Activated T-helper 9 cell treated with anti-CD3 and anti-CD28 coated beads, Interleukin-2, amount 50 U/mL, for 16 hours (primary cell): ENCODE results near the gene LTF.

Experiments
- DNase-seq: peaks from one replicate; pipeline ENCODE4 v3.0.0-alpha.2; 2020; ENCODE audit warnings: low read depth

Gene LTF

DNA sequence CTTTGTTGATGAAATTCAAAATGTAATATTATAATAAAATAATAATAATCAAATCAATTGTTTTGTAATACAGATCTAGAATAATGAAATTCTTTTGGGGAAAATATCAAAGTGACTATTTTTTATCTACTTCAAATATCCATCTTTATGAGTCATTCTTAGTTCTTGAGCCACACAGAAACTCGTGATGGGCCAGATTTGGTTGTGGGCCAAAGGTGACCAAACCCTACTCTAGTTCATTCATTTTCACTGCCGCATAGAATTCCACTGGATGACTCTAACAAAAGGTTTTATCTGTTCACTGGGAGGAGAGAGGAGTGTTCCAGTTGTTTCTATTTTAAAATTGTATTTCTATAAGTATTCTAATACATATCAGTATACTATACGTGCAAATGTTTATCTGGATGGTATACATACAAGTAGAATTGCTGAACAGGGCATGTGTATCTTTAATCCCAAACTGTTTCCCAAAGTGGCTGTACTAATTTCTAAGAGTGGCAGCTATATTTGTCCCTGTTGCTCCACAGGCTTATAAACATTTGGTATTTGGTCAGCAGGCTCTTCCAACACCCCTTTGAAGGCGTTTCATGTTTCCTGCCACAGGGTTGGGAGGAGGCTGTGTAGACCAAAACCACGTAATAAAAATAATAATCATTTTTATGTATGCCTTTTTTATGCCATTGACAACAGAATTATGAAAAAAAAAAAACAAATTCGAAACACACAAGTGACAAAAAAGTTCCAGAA, 25.8 kb upstream of the LTF start:
- DNase-seq: no peak

DNA sequence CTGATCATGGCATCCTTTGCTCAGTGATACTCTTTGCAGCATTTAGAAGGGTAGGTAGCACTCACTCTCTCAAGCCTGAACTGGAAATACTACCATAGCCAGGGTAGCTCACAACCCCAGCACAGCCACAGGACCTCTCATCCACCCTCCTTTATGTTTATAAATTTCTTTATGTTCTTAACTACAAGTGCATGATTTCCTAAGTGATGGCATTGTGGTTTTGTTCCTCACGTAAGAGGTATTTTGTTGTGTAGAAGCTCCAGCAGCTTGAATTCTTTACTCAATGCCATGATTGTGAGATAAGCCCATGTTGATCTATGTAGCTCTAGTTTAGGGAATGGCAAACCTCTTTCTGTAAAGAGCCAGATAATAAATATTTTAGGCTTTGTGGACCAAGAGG, 25.2 kb upstream of the LTF start:
- no peak for DNase-seq

DNA sequence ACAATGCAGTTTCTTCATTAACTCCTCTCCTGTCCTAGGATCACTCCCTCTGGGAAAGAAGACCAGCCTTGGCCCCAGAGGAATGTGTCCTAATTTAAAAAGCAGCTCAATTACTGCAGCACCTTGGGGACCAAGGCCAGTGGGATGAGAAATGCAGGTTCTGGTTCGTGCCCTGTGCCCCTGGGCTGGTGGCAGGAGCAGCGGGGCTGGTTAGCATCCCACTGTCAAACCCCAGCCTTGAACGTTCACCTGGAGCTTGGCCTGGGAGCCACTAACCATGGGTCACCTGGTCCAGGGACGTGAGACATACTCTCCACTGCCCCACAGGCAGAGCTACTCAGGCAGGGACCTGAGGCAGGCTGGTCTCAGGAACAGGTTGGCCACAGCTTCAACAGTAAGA, 24.7 kb upstream of the LTF start:
- no peak for DNase-seq

DNA sequence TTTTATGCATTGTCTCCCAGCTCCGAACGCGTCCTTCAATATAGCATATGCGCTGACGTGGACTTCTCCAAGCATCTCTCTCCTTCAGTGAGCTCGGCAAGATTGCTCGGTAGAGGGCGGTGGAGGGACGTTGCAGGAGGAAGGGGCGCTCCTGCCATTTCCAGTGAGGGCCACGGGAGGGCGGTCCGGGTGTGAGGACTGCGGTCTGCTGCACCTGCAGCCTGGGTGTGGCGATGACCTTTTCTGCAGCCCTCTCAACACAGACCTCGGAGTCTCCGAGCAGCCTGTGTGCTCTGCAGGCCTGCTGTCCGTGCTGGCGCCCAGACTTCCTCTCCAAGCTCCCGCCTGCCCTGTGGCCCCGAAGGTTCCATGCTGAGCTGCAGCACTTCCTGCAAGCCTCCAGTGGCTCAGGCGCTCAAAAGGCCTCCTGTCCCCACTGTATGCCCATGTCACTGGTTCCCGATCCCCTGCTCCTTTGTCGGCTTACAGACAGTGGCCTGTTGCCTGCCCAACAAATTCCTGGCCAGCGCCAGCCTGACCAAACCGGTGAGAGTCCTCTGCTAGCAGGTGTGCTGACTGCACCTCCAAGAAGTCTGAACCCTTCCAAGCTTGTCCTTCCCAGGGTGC, 24.1 kb upstream of the LTF start:
- peak; percentile 84 for DNase-seq

DNA sequence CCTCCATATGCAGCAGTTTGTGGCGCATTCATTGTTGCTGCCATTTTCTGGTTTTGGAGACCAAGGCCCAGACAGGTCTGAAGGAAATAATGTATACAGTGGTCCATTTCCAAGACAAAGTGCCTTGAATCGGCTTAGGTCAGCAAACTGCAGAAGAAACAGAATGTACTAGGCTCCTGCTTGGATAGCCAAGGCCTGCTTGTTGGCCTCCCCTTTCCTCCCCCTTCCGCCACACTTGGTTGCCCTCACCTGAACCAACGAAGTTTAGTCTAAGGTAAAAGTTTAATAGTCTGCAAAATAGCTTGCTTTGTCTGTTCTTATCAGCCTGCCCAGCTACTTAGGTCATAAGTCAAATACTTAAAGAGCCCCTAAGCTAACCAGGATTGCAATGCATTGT, 21.1 kb upstream of the LTF start:
- DNase-seq: no peak

DNA sequence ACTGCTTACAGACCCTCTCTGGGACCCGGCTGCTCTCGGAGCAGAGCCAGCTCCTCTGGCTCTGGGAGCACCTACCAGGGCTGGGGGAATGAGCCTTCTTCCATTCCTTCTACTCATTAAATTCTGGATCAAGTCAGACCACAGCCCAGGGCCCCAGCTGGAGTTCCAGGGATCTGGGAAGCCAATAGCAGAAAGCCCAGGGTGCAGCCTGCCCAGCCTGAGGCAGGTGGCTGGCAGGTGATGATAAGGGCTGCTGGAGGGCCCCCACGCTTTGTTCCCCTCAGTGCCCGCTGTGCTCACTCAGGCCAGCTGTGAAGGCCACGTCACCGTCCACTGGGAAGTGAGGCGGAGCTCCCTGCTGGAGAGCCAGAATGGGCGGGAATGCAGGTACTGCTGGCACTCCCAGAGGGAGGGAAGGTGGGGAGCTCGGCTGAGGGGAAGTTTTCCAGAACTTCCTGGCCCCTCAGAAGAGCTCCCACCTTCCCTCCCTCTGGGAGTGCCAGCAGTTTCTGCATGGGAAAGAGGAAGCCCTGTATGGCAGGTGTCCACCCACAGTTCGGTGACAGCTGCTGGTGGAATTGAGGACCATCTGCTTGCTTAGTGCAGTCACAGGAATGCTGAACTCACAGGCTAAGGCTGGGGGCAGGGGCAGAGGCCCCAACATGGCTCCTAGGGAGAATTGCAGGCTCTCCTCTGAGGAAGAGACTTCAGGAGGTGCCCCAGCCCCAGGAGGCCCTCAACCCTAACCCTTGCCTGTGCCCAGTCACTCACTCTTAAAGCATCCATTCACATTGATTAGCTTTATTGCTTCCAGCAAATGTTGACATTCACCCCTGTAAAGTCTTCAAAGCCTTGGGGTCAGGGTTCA, 20.4 kb upstream of the LTF start:
- no peak for DNase-seq

DNA sequence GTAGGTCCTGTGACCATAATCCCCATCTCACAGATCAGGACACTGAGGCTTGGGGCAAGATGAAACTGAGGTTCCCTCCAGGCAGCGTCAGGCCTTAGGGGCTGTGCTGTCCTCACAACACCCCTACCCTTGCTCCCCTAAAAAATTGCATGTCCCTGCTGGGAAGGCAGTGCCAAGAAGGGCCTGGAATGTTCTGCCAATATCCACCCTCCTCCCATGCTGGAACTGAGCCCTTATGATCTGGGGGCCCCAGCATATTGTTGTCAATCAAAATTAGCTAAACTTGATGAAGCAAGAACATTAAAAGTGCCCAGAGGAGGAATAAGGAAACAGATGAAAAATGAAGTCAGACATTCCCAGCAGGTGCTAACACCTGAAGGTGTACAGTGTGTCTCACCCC, 19.7 kb upstream of the LTF start:
- no peak for DNase-seq

DNA sequence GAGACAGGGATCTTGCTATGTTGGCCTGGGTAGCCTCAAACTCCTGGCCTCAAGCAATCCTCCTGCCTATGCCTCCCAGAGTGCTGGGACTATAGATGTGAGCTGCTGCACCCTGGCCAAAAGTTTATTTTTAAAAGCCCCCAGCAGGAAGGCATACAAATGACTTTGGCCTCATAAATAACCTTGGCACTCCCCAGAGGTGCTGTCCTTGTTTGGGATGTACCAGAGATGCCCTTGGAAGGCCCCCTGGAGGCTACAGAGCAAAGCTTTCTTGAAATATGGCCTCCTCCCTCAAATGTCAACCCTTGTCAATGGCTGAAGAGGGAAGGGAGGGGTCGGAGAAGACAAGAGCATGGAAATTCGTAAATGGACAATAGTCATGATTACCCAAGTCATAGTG, 19.1 kb upstream of the LTF start:
- DNase-seq: no peak

DNA sequence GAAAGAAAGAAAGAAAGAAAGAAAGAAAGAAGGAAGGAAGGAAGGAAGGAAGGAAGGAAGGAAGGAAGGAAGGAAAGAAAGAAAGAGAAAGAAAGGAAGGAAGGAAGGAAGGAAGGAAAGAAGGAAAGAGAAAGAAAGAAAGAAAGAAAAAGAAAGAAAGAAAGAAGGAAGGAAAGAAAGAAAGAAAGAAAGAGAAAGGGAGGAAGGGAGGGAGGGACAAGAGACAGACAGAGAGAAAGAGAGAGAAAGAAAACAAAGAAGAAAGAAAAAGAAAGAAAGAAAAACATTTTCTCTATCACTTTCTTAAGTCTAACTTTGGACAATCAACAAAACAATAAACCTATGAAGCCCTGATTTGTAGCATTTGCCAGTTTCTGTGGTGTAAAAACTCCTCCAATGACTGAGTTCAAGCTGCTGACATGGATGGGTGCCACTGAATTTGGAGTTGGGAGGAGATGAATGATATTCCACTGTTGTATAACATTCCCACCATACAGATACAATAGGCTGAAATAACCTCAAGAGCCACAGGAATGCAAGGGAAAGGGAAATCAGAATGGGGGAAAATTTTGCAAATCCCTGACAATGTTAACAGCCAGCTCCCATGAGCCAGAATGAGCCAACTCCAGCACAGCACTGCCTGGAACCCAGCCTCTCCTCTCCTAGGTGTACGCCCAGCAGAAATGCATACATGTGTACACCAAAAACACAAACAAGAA, 18.1 kb upstream of the LTF start:
- DNase-seq: no peak

DNA sequence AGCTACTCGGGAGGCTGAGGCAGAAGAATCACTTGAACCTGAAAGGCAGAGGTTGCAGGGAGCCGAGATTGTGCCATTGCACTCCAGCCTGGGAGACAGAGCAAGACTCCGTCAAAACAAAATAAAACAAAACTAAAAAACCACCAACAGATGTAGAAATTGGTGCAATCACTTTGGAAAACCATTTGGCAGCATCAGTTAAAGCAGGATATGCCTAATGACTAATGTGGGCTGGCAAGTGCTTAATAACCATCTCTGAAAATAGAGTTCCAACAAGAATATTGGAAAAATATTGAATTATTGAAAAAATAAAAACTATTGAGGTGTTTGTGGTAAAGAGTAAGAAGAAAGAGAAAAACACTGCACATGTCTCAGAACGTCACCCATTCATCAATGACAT, 16.9 kb upstream of the LTF start:
- no peak for DNase-seq

DNA sequence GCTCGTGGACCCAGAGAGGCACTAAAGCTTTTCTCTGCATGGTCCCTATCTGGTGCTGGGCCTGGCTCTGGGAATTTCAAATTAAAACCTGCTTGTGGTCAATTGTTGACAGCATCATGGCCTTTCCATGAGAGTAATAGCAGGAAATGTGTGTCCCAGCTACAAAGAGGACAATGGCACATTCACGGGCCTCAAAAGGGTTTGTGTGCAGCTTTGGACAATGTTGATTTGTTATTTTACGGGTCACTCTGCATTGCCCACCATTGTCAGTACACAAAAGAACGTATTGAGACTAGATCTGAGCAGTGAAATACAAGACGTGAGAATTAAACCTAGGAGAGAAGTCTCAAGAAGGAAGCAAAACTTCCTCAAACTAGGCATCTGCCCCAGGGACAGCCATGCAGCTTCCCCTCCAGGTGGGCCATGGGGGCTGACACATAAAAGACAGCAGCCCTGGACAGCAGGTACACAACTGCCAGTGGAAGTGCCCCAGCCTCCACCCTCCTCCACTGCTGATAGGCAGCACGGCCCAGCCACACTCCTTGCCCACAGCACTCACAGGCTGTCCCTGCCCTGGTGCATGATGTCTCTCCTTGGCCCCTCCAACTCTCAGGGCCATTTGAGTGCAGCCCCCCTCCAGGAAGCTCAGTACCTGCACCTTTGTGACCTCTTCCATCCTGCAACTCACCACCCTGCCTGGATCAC, 15.9 kb upstream of the LTF start:
- DNase-seq: no peak

DNA sequence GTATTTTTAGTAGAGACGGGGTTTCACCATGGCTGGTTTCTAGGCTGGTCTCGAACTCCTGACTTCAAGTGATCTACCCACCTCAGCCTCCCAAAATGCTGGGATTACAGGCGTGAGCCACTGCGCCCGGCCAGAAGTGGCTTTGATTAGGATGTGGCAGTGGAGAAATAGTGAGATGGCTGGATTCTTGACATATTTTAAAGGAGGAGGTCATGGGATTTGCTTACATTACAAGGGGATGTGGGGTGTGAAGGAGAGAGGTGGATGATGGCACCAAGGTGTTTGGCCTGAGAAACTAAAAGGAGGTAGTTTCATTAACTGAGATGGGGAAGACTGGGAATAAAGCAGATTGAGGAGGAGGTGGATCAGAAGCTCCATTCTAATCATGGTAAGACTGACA, 15.0 kb upstream of the LTF start:
- no peak for DNase-seq

DNA sequence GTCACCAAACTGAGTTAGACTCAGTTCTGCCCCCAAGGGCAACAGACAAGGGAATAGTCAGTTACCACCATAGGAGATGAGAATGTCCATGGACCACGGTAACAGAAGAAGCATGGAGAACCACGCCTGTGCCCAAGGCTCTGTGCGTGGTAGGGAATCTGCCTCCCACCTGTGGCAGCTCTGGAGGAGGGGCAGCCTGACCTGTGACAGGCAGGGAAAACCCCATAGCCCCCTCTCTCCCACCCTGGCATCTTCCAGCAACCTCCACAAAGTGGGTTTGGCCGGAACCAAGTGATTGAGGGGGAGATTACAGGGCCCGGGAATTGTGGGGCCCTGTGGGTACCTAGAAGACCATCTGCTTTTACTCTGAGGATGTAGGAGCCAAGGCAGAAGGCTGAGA, 14.3 kb upstream of the LTF start:
- no peak for DNase-seq

DNA sequence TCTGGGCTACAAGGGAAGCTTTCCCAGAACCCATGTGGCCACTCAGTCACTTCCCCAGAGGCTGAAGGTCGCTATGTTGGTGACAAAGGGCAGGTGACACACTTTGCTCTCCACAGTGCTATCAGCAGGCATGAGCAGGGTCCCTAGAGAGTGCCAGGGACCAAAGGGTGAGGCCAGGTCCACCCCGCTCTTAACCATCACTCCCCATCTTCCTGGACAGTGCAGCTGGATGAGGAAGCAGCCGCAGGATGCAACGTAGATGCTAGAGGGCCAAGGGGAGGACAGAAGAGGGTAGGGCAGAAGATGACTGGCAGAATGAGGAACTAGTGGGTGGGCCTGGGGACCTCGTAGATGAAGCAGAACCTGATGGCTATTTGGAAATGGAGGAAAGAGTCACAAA, 13.6 kb upstream of the LTF start:
- DNase-seq: no peak

DNA sequence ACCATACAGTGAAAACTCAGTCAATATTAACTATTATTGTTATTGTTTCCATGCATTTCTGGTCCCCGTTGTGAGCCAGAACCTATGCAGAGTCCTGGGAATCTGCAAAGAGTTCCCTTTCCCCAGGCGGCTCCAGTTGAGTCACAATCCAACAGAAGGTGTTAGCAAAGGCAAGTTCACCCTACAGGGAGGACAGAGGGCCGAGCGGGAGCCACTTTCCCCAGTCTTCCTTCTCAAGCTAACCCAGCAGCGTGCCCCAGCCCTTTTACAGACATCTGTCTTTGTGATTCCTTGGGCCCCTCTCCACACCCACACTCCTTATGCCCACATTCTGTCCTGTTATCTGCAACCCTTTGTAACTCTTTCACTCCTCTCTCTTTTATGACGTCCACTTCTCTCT, 13.1 kb upstream of the LTF start:
- DNase-seq: no peak

DNA sequence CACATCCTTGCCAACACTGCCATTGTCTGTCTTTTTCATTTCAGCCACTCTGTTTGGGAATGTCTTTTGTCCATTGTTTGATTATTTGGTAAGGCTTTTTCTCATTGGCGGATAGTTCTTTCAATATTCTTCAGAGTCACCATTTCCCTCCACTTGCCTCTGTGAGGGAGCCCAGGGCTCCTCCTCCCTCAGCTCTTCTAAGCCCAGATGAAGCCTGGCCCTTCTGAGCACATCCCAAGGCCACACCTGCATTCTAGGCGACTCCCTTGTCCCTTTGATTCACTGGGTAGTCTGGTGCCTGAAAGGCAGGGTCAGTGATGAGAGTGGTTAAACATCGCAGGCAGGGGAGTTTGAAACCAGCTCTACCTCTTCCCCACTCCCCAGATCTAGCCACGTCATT, 12.4 kb upstream of the LTF start:
- DNase-seq: no peak

DNA sequence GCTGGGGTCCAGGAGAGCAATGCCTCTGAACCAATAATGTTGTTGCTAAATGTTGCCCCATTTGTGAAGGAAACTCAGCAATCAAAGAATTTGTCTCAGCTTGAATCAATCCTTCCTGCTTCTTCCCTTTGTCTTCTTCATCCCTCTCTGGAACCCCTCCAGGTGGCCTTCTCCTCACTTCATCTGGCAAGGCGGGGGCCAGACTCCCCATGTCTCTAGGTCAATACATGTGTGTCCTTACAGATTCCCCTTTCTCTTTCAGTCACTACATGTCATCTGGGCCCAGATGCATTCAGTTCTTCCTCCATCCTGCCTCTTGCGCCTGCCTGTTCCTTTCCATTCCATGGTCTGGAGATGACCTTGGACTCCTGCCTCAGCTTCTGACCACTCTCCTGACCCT, 8.0 kb upstream of the LTF start:
- DNase-seq: no peak

DNA sequence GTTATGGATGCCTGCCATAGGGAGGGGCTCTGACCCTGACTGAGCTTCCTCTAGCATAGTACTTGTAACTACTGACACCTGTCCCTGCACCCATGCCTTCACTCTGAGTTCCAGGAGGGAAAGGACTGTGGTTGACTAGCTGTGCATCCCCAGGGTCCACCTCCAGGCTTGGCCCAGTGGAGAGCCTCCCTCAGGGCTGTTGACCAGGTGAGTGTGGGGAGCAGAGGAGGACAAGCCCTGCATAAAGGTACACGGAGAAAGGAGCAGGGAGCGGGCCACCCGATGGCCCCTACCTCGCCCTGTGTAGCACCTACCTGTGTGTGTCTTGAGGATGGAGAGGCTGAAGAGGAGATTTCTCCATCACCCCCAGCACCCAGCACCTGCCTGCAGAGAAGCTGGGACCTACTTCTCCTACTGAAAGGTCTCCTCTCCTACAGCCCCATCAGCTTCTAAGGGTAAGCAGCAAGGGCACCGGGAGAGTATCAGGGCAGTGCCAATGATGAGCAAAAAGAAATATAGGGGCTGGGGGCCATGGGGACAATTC, 6.7 kb upstream of the LTF start:
- DNase-seq: no peak

DNA sequence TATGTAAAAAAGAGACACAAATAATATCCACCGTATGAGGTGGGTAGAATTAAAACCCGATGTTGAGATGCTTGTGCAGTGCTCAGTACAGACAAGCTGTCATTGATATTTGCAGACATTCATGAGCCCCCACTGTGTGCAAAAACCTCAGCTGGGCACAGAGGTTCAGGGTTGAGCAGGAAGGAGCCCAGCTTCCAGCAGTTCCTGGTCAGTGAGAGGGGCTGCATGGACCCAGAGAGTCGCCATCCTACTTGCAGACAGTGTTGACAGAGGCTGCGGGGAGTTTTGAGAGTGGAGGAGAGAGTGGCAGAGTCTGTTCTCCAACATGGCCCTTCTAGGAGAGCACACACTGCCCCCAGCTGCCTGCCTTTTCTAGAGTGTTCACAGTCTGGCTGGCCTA, 6.1 kb upstream of the LTF start:
- no peak for DNase-seq

DNA sequence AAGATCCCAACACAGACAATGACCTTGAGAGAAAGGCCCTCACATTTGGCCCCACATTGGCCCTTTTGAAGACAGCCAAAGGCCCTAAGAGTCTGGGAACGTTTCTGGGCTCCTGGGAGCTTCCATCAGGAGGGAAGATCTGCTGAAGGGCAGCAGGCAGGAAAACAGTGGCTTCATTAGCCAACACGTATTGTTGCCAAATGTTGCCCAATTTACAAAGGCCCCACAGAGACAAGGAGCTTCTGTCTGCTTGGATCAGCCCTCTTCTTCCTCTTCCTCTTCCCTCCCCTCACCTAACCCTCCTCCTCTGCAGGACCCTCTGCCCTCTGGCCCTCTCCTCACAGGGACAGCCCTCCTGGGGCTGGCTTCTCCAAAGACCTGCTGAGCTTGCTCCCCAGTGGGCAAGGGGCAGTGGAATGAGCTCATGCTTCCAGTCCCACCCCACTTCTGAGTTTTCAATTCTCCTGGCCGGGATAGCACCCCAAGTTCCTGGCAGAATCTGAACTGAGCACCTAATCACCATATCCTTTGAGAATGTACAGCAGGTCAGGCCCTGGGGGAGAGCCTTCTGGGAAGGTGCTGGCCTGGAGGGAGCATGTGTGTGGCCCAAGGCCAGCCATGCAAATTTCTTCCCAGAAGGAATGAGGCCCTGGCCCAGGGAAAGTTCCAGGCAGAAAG, 5.1 kb upstream of the LTF start:
- no peak for DNase-seq
